ENCODE measurements around the gene GPX4.

GPX4 gene

GRCh38 chr19:1097810-1098176 lies 6.0 kb upstream of the GPX4 start:
- TF ChIP-seq FOXP2 (optimal IDR thresholded peaks at IDR 0.05; ENCODE audit: borderline replicate concordance, extremely low read depth, extremely low read length, insufficient read depth), result no peak
- no peak for TF ChIP-seq TAF1 (IDR thresholded peaks at IDR 0.05; ENCODE audit: borderline replicate concordance, insufficient read depth, low read length)
- TF ChIP-seq POLR2AphosphoS5 (IDR thresholded peaks at IDR 0.05; ENCODE audit: low read depth, low read length), result no peak
- no peak for TF ChIP-seq REST (IDR thresholded peaks at IDR 0.05; ENCODE audit: insufficient read depth in 1 of 2, low read depth in 2 of 2, low read length in 2 of 2)
- TF ChIP-seq SIN3A (IDR thresholded peaks at IDR 0.05; ENCODE audit: borderline replicate concordance, insufficient read depth, low read length), result no peak

DNA sequence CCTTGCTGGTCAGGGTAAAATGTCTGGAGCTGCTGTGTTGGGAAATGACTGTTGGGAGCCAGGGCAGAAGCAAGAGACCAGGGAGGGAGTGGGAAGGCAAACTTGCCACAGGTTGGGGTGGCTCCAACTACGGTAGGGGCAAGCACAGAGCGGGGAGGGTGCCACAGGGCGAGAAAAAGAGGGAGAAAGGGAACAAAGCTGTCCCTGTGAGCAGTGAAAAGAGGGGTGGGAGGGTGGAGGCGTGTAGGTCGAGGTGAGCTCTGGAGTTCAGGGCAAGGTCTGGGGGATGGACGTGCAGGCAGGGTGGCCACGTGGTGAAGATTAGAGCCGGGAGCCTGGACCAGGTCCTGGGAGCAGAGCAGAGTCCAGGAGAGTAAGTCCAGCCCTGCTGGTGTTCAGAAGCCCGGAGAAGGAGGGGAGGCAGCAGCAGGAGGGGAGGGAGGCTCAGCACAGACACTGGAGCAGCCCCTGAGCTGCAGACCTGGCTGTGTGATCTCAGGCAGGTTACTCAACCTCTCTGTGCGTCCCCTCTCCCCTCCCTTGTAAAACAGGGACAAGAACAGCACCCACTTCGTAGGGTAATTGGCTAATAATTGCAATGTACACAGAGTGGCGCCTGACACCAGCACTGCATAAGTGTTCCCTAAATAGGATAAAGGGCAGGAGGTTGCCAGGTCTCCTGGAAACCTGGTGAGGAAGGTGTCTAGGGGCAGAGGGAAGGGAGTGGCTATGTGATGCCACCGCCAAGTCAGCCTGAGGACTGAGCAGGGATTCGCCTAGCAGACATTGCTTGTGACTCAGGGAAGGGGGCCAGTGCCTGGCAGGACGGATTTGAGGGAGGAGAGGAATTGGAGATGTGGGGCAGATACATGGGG lies 5.4 kb upstream of the GPX4 start:
- TF ChIP-seq TAF1 (IDR thresholded peaks at IDR 0.05; ENCODE audit: borderline replicate concordance, insufficient read depth, low read length) (no peak), POLR2AphosphoS5 (IDR thresholded peaks at IDR 0.05; ENCODE audit: low read depth, low read length) (no peak), SIN3A (IDR thresholded peaks at IDR 0.05; ENCODE audit: borderline replicate concordance, insufficient read depth, low read length) (no peak), REST (IDR thresholded peaks at IDR 0.05; ENCODE audit: insufficient read depth in 1 of 2, low read depth in 2 of 2, low read length in 2 of 2) (no peak), FOXP2 (optimal IDR thresholded peaks at IDR 0.05; ENCODE audit: borderline replicate concordance, extremely low read depth, extremely low read length, insufficient read depth) (no peak)

DNA sequence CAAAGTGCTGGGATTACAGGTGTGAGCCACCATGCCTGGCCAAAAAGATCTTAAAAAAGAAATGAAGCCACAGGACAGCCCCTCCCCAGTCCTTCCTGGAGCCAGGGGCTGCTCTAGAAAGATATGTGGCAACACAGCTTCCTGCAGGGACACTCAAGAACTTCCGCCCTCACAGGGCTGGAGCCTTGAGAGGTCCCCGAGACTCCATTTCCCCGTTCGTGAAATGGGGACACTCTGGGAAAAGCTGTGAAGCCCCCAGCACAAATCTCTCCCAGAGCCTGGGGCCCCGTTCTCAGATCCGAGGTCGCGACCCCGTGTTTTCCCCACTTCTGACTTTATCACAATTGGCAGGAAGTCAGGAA lies 2.5 kb upstream of the GPX4 start:
- TF ChIP-seq SIN3A (IDR thresholded peaks at IDR 0.05; ENCODE audit: borderline replicate concordance, insufficient read depth, low read length), result no peak
- TF ChIP-seq POLR2AphosphoS5 (IDR thresholded peaks at IDR 0.05; ENCODE audit: low read depth, low read length), result no peak
- TF ChIP-seq TAF1 (IDR thresholded peaks at IDR 0.05; ENCODE audit: borderline replicate concordance, insufficient read depth, low read length), result no peak
- TF ChIP-seq REST (IDR thresholded peaks at IDR 0.05; ENCODE audit: insufficient read depth in 1 of 2, low read depth in 2 of 2, low read length in 2 of 2), result no peak; a peak in 1 of 4 replicates
- no peak for TF ChIP-seq FOXP2 (optimal IDR thresholded peaks at IDR 0.05; ENCODE audit: borderline replicate concordance, extremely low read depth, extremely low read length, insufficient read depth)

GRCh38 chr19:1102407-1103131 lies 1.2 kb upstream of the GPX4 start:
- TF ChIP-seq TAF1 (IDR thresholded peaks at IDR 0.05; ENCODE audit: borderline replicate concordance, insufficient read depth, low read length) (no peak), FOXP2 (optimal IDR thresholded peaks at IDR 0.05; ENCODE audit: borderline replicate concordance, extremely low read depth, extremely low read length, insufficient read depth) (no peak), SIN3A (IDR thresholded peaks at IDR 0.05; ENCODE audit: borderline replicate concordance, insufficient read depth, low read length) (no peak), POLR2AphosphoS5 (IDR thresholded peaks at IDR 0.05; ENCODE audit: low read depth, low read length) (no peak), REST (IDR thresholded peaks at IDR 0.05; ENCODE audit: insufficient read depth in 1 of 2, low read depth in 2 of 2, low read length in 2 of 2) (no peak)
